ENCODE data around the gene EMP3.

GRCh38 chr19:48296963-48297734 lies 28.2 kb upstream of the EMP3 start:
- TF ChIP-seq POLR2A (IDR thresholded peaks at IDR 0.05) = no peak
- no peak for TF ChIP-seq CTCF (IDR thresholded peaks at IDR 0.05)

All from vagina (tissue), 2 donors.